ENCODE measurements around the gene ZNF346. TPM values are rescaled to one million over a fixed set of nuclear protein-coding genes. Genes with fewer than 3 reads are reported as not detected.

The ZNF346 gene
- total RNA-seq, 4 donors from 2014 or later: 5.2 to 8.0 (median 6.8) TPM

- no peak for TF ChIP-seq POLR2A (IDR thresholded peaks at IDR 0.05)
- no peak for TF ChIP-seq CTCF (IDR thresholded peaks at IDR 0.05 in 4 of 5, conservative IDR thresholded peaks at IDR 0.05 in 1 of 5)
- peak overlapping the region in 2 of 4 donors; percentile 83 to 84 for H3K4me3 ChIP-seq
- no peak for DNase-seq
These were observed 17.5 kb upstream of the ZNF346 start for GRCh38 chr5:177004961-177005360.

GRCh38 chr5:177005619-177006264 is 16.8 kb upstream of the ZNF346 start:
- H3K27me3 ChIP-seq: no peaks in the 10 kb centered on the region
- peak overlapping the region; percentile 68 to 84 (median 80) for H3K4me3 ChIP-seq
- ATAC-seq (peak; percentile 74 to 81), DNase-seq (peak; percentile 50 to 72)
- peak overlapping the region; percentile 89 to 95 (median 92) for H3K27ac ChIP-seq
- TF ChIP-seq POLR2A (IDR thresholded peaks at IDR 0.05) (no peak), CTCF (IDR thresholded peaks at IDR 0.05 in 4 of 5, conservative IDR thresholded peaks at IDR 0.05 in 1 of 5) (peak in 4 of 5 experiments; percentile 35 to 80 (median 64))
- H3K9me3 ChIP-seq: no peaks in the 10 kb centered on the region
- in situ Hi-C loops (cut with MboI; ENCODE audit: low sequenced_read_pairs in 4 of 4): loop anchor here in 2 of 4 donors (10.0 to 25.0 kb wide), 2 partner anchors 468 to 471 kb away; partner anchors contain the start of genes RNF44 (in 2 of the 2) and CDHR2 (in 1 of the 2)
- intact Hi-C loops (cut with DNase I; ENCODE audit: low total_unique reads): loop anchor here (1.0 to 10.0 kb wide), 3 partner anchors 17 to 467 kb away; partner anchors contain the start of genes NSD1 and ZNF346
- peaks cover 21 to 30% of the 10 kb centered on the region in 2 donors for H3K4me1 ChIP-seq
- H3K36me3 ChIP-seq: no peaks in the 10 kb centered on the region

More at GRCh38 chr5:177004961-177005360, 17.5 kb upstream of the ZNF346 start:
- Histone ChIP-seq H3K36me3 (no peaks in the 10 kb centered on the region), H3K27me3 (no peaks in the 10 kb centered on the region), H3K27ac (peak overlapping the region in 1 of 4 donors; percentile 94), H3K9me3 (no peaks in the 10 kb centered on the region), H3K4me1 (peaks cover 26 to 30% of the 10 kb centered on the region in 2 donors)
- intact Hi-C loops (cut with DNase I; ENCODE audit: low total_unique reads) (loop anchor here (10.0 kb wide), 1 partner anchor 130 kb away; the partner anchor contains the start of gene NSD1), in situ Hi-C loops (cut with MboI; ENCODE audit: low sequenced_read_pairs in 4 of 4) (loop anchor here in 2 of 4 donors (10.0 to 25.0 kb wide), 2 partner anchors 468 to 470 kb away; partner anchors contain the start of genes RNF44 (in 2 of the 2) and CDHR2 (in 1 of the 2))
- ATAC-seq: no peak

GRCh38 chr5:177006265-177006972 is 16.1 kb upstream of the ZNF346 start, which contains the start of gene UIMC1:
Gene UIMC1 (minus strand): TSS chr5:177006779. CDS start chr5:176982615, 24,164 bp downstream.
- DNase-seq (peak; percentile 80 to 85), ATAC-seq (peak; percentile 90)
- Histone ChIP-seq H3K9me3 (no peaks in the 10 kb centered on the region), H3K27me3 (no peaks in the 10 kb centered on the region), H3K4me3 (peak within 1 kb of the TSS; percentile 68 to 84 (median 80)), H3K27ac (peak within 1 kb of the TSS; percentile 89 to 95 (median 92)), H3K36me3 (no peaks in the 10 kb centered on the region), H3K4me1 (peaks cover 21 to 24% of the 10 kb centered on the region in 2 donors)
- TF ChIP-seq CTCF (IDR thresholded peaks at IDR 0.05 in 4 of 5, conservative IDR thresholded peaks at IDR 0.05 in 1 of 5) (peak in 1 of 5 experiments; percentile 9), POLR2A (IDR thresholded peaks at IDR 0.05) (peak; percentile 37 to 64)
- in situ Hi-C loops (cut with MboI; ENCODE audit: low sequenced_read_pairs in 4 of 4) (loop anchor here in 2 of 4 donors (10.0 to 25.0 kb wide), 2 partner anchors 469 to 472 kb away; partner anchors contain the start of genes RNF44 (in 2 of the 2) and CDHR2 (in 1 of the 2)), intact Hi-C loops (cut with DNase I; ENCODE audit: low total_unique reads) (loop anchor here (1.0 to 10.0 kb wide), 3 partner anchors 16 to 468 kb away; partner anchors contain the start of genes NSD1 and ZNF346)

- TF ChIP-seq CTCF (IDR thresholded peaks at IDR 0.05 in 4 of 5, conservative IDR thresholded peaks at IDR 0.05 in 1 of 5) (no peak), POLR2A (IDR thresholded peaks at IDR 0.05) (no peak)
- Histone ChIP-seq H3K27ac (no peak overlapping the region), H3K27me3 (no peaks in the 10 kb centered on the region), H3K9me3 (no peaks in the 10 kb centered on the region), H3K4me1 (peaks cover 23 to 25% of the 10 kb centered on the region in 2 donors), H3K36me3 (no peaks in the 10 kb centered on the region), H3K4me3 (no peak overlapping the region)
- in situ Hi-C loops (cut with MboI; ENCODE audit: low sequenced_read_pairs in 4 of 4) (loop anchor here in 2 of 4 donors (10.0 to 25.0 kb wide), 2 partner anchors 471 to 474 kb away; partner anchors contain the start of genes RNF44 (in 2 of the 2) and CDHR2 (in 1 of the 2)), intact Hi-C loops (cut with DNase I; ENCODE audit: low total_unique reads) (loop anchor here (10.0 kb wide), 1 partner anchor 126 kb away; the partner anchor contains the start of gene NSD1)
- DNase-seq (no peak), ATAC-seq (no peak)
These were observed 13.8 kb upstream of the ZNF346 start for GRCh38 chr5:177008716-177009115.

Measured in gastrocnemius medialis (tissue), 4 donors.